ENCODE data around the gene GPR142. TPM values are rescaled to one million over a fixed set of nuclear protein-coding genes. Genes with fewer than 3 reads are reported as not detected.

The GPR142 gene
- total and polyA plus RNA-seq, 2 of the 13 experiments (the other 11 are each of a cell fraction or from before 2014, with no cell fraction given) = not detected

DNA sequence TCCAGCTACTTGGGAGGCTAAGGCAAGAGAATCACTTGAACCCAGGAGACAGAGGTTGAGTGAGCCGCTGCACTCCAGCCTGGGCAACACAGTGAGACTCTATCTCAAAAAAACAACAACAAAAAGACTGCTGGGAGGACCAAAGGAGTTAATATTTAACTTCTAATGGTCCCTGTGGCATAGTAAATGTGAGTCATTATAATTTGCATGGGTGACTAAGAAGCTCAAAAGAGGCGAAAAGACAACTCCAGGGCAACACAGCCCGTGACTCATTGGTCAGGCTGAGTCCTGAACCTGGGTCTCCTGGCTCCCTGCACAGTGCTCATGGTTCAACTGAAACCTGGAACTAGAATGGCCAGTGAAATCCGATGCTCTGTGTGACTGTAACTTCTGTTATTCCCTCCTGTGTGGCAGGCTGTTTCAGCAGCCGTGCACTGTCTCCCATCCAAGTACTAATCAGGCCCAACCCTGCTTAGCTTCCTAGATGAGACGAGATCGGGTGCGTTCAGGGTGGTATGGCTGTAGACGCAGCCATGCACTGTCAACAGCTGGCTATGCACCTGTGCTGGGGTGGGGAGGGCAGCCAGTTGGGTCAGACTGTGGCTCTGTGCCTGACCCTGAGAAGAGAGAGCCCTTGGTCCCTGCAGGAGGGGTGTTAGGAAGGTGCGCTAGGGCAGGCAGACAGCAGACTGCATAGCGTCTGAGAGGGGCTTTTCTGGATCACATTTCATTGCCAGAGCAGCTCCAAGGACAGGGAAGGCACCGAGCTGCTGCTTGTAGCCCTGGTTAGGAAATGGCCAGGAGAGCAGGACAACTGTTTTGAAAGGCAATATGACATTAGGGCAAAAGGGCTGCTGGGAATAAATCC, 50.1 kb downstream of the GPR142 start (continued):
- TF ChIP-seq REST (IDR thresholded peaks at IDR 0.05; ENCODE audit: borderline replicate concordance in 1 of 2, low read depth in 1 of 2, low read length in 2 of 2) (no peak), CCDC6 (CRISPR knock-in tag; IDR thresholded peaks at IDR 0.05) (no peak), ZNF577 (CRISPR knock-in tag; IDR thresholded peaks at IDR 0.05; ENCODE audit: borderline replicate concordance, low read depth) (peak; percentile 57; the same call in 1 of the 2 replicates), NR2F2 (IDR thresholded peaks at IDR 0.05; ENCODE audit: borderline replicate concordance, low read depth) (no peak), FOXA1 (IDR thresholded peaks at IDR 0.05) (no peak), FOXA1 (CRISPR knock-in tag; IDR thresholded peaks at IDR 0.05) (peak; percentile 71), ZNF143 (CRISPR knock-in tag; IDR thresholded peaks at IDR 0.05) (no peak)
- TF ChIP-seq, protein P1, sequence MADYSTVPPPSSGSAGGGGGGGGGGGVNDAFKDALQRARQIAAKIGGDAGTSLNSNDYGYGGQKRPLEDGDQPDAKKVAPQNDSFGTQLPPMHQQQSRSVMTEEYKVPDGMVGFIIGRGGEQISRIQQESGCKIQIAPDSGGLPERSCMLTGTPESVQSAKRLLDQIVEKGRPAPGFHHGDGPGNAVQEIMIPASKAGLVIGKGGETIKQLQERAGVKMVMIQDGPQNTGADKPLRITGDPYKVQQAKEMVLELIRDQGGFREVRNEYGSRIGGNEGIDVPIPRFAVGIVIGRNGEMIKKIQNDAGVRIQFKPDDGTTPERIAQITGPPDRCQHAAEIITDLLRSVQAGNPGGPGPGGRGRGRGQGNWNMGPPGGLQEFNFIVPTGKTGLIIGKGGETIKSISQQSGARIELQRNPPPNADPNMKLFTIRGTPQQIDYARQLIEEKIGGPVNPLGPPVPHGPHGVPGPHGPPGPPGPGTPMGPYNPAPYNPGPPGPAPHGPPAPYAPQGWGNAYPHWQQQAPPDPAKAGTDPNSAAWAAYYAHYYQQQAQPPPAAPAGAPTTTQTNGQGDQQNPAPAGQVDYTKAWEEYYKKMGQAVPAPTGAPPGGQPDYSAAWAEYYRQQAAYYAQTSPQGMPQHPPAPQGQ (CRISPR knock-in tag; IDR thresholded peaks at IDR 0.05; ENCODE audit: borderline replicate concordance) = no peak
- TF ChIP-seq, protein P2, sequence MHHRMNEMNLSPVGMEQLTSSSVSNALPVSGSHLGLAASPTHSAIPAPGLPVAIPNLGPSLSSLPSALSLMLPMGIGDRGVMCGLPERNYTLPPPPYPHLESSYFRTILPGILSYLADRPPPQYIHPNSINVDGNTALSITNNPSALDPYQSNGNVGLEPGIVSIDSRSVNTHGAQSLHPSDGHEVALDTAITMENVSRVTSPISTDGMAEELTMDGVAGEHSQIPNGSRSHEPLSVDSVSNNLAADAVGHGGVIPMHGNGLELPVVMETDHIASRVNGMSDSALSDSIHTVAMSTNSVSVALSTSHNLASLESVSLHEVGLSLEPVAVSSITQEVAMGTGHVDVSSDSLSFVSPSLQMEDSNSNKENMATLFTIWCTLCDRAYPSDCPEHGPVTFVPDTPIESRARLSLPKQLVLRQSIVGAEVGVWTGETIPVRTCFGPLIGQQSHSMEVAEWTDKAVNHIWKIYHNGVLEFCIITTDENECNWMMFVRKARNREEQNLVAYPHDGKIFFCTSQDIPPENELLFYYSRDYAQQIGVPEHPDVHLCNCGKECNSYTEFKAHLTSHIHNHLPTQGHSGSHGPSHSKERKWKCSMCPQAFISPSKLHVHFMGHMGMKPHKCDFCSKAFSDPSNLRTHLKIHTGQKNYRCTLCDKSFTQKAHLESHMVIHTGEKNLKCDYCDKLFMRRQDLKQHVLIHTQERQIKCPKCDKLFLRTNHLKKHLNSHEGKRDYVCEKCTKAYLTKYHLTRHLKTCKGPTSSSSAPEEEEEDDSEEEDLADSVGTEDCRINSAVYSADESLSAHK (CRISPR knock-in tag; IDR thresholded peaks at IDR 0.05; ENCODE audit: borderline replicate concordance) = no peak
- TF ChIP-seq, protein P3, sequence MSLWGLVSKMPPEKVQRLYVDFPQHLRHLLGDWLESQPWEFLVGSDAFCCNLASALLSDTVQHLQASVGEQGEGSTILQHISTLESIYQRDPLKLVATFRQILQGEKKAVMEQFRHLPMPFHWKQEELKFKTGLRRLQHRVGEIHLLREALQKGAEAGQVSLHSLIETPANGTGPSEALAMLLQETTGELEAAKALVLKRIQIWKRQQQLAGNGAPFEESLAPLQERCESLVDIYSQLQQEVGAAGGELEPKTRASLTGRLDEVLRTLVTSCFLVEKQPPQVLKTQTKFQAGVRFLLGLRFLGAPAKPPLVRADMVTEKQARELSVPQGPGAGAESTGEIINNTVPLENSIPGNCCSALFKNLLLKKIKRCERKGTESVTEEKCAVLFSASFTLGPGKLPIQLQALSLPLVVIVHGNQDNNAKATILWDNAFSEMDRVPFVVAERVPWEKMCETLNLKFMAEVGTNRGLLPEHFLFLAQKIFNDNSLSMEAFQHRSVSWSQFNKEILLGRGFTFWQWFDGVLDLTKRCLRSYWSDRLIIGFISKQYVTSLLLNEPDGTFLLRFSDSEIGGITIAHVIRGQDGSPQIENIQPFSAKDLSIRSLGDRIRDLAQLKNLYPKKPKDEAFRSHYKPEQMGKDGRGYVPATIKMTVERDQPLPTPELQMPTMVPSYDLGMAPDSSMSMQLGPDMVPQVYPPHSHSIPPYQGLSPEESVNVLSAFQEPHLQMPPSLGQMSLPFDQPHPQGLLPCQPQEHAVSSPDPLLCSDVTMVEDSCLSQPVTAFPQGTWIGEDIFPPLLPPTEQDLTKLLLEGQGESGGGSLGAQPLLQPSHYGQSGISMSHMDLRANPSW (CRISPR knock-in tag; IDR thresholded peaks at IDR 0.05; ENCODE audit: borderline replicate concordance) = no peak
- TF ChIP-seq, protein P4, sequence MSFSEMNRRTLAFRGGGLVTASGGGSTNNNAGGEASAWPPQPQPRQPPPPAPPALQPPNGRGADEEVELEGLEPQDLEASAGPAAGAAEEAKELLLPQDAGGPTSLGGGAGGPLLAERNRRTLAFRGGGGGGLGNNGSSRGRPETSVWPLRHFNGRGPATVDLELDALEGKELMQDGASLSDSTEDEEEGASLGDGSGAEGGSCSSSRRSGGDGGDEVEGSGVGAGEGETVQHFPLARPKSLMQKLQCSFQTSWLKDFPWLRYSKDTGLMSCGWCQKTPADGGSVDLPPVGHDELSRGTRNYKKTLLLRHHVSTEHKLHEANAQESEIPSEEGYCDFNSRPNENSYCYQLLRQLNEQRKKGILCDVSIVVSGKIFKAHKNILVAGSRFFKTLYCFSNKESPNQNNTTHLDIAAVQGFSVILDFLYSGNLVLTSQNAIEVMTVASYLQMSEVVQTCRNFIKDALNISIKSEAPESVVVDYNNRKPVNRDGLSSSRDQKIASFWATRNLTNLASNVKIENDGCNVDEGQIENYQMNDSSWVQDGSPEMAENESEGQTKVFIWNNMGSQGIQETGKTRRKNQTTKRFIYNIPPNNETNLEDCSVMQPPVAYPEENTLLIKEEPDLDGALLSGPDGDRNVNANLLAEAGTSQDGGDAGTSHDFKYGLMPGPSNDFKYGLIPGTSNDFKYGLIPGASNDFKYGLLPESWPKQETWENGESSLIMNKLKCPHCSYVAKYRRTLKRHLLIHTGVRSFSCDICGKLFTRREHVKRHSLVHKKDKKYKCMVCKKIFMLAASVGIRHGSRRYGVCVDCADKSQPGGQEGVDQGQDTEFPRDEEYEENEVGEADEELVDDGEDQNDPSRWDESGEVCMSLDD (CRISPR knock-in tag; IDR thresholded peaks at IDR 0.05; ENCODE audit: borderline replicate concordance) = no peak

Data from HepG2 (cell line).